HepG2 (cell line): ENCODE results near the gene SPAAR. TPM values are rescaled to one million over a fixed set of nuclear protein-coding genes. Genes with fewer than 3 reads are reported as not detected.

Experiments
- ATAC-seq: fragments of 200-7000 bp; cut with Tn5 transposase; 3 replicates; pipeline ENCODE4 v1.9.1; 2020; ENCODE audit warnings: mild to moderate bottlenecking, moderate library complexity
- BruUV-seq: library from RNA; stranded (reverse); fragments of 400-500 nt; replicated peaks from 2 replicates; lab custom pipeline; 2021; lab: Mats Ljungman, UMichigan
- CTCF ChIA-PET: fragments of 300-600 bp; formaldehyde crosslinking; extraction: SDS; loops from one replicate; lab custom pipeline; 2021; ENCODE audit warnings: low total read pairs, inconsistent platforms, low intra/inter-chr PET ratio; lab: Yijun Ruan, JAX
- POLR2A ChIA-PET: fragments of 350-600 bp; sonication (Branson Sonifier 250); formaldehyde crosslinking; loops from one replicate; lab custom pipeline; 2020; ENCODE audit warnings: antibody characterized with exemption, inconsistent platforms; lab: Yijun Ruan, JAX
- DNase-seq: peaks from one replicate; pipeline ENCODE4 v3.0.0-alpha.2; 2015; ENCODE audit warnings: low spot score
- FAIRE-seq: peaks from 3 replicates; lab custom pipeline; 2011; peaks lifted over from hg19 to GRCh38; lab: Jason Lieb, UNC
- H2AFZ ChIP-seq: one replicate; pipeline ENCODE4 v1.6.1; 2011; ENCODE audit warnings: low read length, inconsistent platforms
- H3K27ac ChIP-seq: fragments of 300-600 bp; 3 replicates; pipeline ENCODE4 v1.8.0; 2011; ENCODE audit warnings: mixed run types, mild to moderate bottlenecking, mixed read lengths, low read length, inconsistent platforms; ENCODE audit not compliant: insufficient read depth; ENCODE audit errors: extremely low read length
- H3K27me3 ChIP-seq, 2 experiments: fragments of 200-600 bp in 1 of 2; 2 replicates in 1 of 2; 3 replicates in 1 of 2; pipeline versions ENCODE4 v1.6.0 to v1.8.0; 2011; ENCODE audit warnings: low read length in 2 of 2, mild to moderate bottlenecking in 2 of 2, moderate library complexity in 2 of 2, inconsistent platforms in 1 of 2; ENCODE audit not compliant: insufficient read depth in 2 of 2, control insufficient read depth in 1 of 2
- H3K36me3 ChIP-seq, 2 experiments: fragments of 200-600 bp in 1 of 2; replicated peaks in 1 of 2; 2 replicates in 1 of 2; 3 replicates in 1 of 2; pipeline versions ENCODE4 v1.5.1 to v1.8.0; 2011; ENCODE audit warnings: low read length in 2 of 2, inconsistent platforms in 1 of 2; ENCODE audit not compliant: insufficient read depth in 2 of 2, control insufficient read depth in 1 of 2
- H3K4me1 ChIP-seq: 2 replicates; pipeline ENCODE4 v1.5.1; 2012; ENCODE audit warnings: low read length, inconsistent platforms; ENCODE audit not compliant: insufficient read depth
- H3K4me2 ChIP-seq: 2 replicates; pipeline ENCODE4 v1.6.0; 2011; ENCODE audit warnings: low read depth, low read length, inconsistent platforms
- H3K4me3 ChIP-seq, 3 experiments: fragments of 200-600 bp in 1 of 3; sonication (generic), shearing (Covaris generic) in 1 of 3; replicated peaks in 1 of 3; 2 replicates each; pipeline ENCODE4 v1.5.1; 2011 to 2016; ENCODE audit warnings: low read length in 3 of 3, inconsistent platforms in 2 of 3, low read depth in 2 of 3, mild to moderate bottlenecking in 2 of 3, control low read depth in 1 of 3, mixed read lengths in 1 of 3; ENCODE audit not compliant: insufficient read depth in 1 of 3
- H3K79me2 ChIP-seq: one replicate; pipeline ENCODE4 v1.6.1; 2011; ENCODE audit warnings: low read length, inconsistent platforms; ENCODE audit not compliant: insufficient read depth
- H3K9ac ChIP-seq: 2 replicates; pipeline ENCODE4 v1.6.0; 2011; ENCODE audit warnings: mild to moderate bottlenecking, low read depth, low read length, inconsistent platforms; ENCODE audit not compliant: insufficient read depth
- H3K9me3 ChIP-seq: 2 replicates; pipeline ENCODE4 v1.5.1; 2012; ENCODE audit warnings: mild to moderate bottlenecking, low read length
- H4K20me1 ChIP-seq: 2 replicates; pipeline ENCODE4 v1.6.0; 2011; ENCODE audit warnings: inconsistent platforms, mild to moderate bottlenecking, low read length, moderate library complexity; ENCODE audit not compliant: insufficient read depth
- CEBPB ChIP-seq: IDR thresholded peaks from 2 replicates; pipeline ENCODE4 v1.6.1; 2011; ENCODE audit warnings: low read depth, low read length, improper control_type of control experiment, borderline replicate concordance
- ELF4 ChIP-seq: sonication (generic); formaldehyde crosslinking; IDR thresholded peaks from 2 replicates; pipeline ENCODE4 v1.5.0; 2020; ENCODE audit warnings: missing genetic modification reagents, mild to moderate bottlenecking, moderate library complexity, borderline replicate concordance
- TOE1 ChIP-seq: sonication (generic); formaldehyde crosslinking; IDR thresholded peaks from 2 replicates; pipeline ENCODE4 v1.4.0; 2020; ENCODE audit warnings: mild to moderate bottlenecking, missing genetic modification reagents
- ZEB1 ChIP-seq: IDR thresholded peaks from 2 replicates; pipeline ENCODE4 v1.6.1; 2012; ENCODE audit warnings: mild to moderate bottlenecking, low read depth, inconsistent platforms; ENCODE audit not compliant: insufficient replicate concordance
- ZNF776 ChIP-seq: sonication (generic); formaldehyde crosslinking; IDR thresholded peaks from 2 replicates; pipeline ENCODE4 v1.4.0; 2020; ENCODE audit warnings: mild to moderate bottlenecking, missing genetic modification reagents
- WGBS: methylation state at CpG from one replicate; pipeline ENCODE4 v1.1.6; 2017; ENCODE audit warnings: low lambda C conversion rate; 5-methylcytosine and 5-hydroxymethylcytosine counted together
- in situ Hi-C: cut with HindIII; loops from 2 replicates; pipeline ENCODE4 v1.10.0; 2017; ENCODE audit warnings: low pct_unique_long_range_greater_than_20kb; ENCODE audit not compliant: extremely low pct_ligation_motif_present
- intact Hi-C: fragments of 100-400 bp; cut with micrococcal nuclease; formaldehyde crosslinking; loops from one replicate; pipeline ENCODE4 v1.10.0; 2022; ENCODE audit not compliant: unreplicated experiment
- polyA plus RNA-seq, 8 experiments: library from polyadenylated mRNA; depleted of rRNA in 3 of 8; stranded (reverse) in 7 of 8; unstranded in 1 of 8; fragments of >200 nt; fragmentation: Illumina TruSeq in 4 of 8; extraction: Trizol in 4 of 8; gene quantifications; 2 replicates each; pipeline versions ENCODE4 v1.2.1 to v1.2.3, GENCODE V29; 2011 to 2016; ENCODE audit warnings: low read depth in 4 of 8, missing spikeins in 1 of 8, mixed read lengths in 1 of 8; ENCODE audit not compliant: insufficient read depth in 1 of 8
- total RNA-seq, 5 experiments: library from RNA; depleted of rRNA; stranded (reverse); fragments of >200 nt; fragmentation: Illumina TruSeq; extraction: Trizol; gene quantifications; 2 replicates each; pipeline ENCODE4 v1.2.3, GENCODE V29; 2016; ENCODE audit warnings: low read depth in 1 of 5

SPAAR gene
- total and polyA plus RNA-seq, 2 of the 13 experiments (the other 11 are each of a cell fraction or from before 2014, with no cell fraction given): 0.07 TPM; not detected in 1

GRCh38 chr9:35930521-35930920 is 21.2 kb downstream of the SPAAR start:
- Histone ChIP-seq H2AFZ (no peak overlapping the region), H3K9ac (no peak overlapping the region), H3K9me3 (no peaks in the 10 kb centered on the region), H3K4me3 (no peak overlapping the region), H3K27ac (no peak overlapping the region), H3K36me3 (no peaks in the 10 kb centered on the region), H3K27me3 (no peaks in the 10 kb centered on the region), H3K4me2 (no peak overlapping the region), H3K79me2 (no peaks in the 10 kb centered on the region), H3K4me1 (peaks cover 7% of the 10 kb centered on the region), H4K20me1 (no peaks in the 10 kb centered on the region)
- ATAC-seq (no peak), FAIRE-seq (no peak), DNase-seq (no peak)
- intact Hi-C loops (no loop called here), in situ Hi-C loops (no loop called here)
- TF ChIP-seq CEBPB (peak; percentile 29; the same call in 1 of the 2 replicates), TOE1 (CRISPR knock-in tag) (no peak)
- ChIA-PET CTCF (no interaction called here), POLR2A (no interaction called here)
- BruUV-seq: no TSS peak

GRCh38 chr9:35930989-35931388 is 21.7 kb downstream of the SPAAR start:
- DNase-seq (no peak), FAIRE-seq (no peak), ATAC-seq (no peak)
- no peaks in the 10 kb centered on the region for H3K27me3 ChIP-seq
- TF ChIP-seq ZNF776 (CRISPR knock-in tag): no peak
- no peak for TF ChIP-seq ZEB1
- no peak for TF ChIP-seq ELF4 (CRISPR knock-in tag)
- WGBS: 67% methylated on average over 3 of the region's 3 CpGs
- H3K9ac ChIP-seq: no peak overlapping the region
- no peak overlapping the region for H2AFZ ChIP-seq
- in situ Hi-C loops: no loop called here
- H4K20me1 ChIP-seq: no peaks in the 10 kb centered on the region
- H3K9me3 ChIP-seq: no peaks in the 10 kb centered on the region
- H3K27ac ChIP-seq: no peak overlapping the region
- H3K4me1 ChIP-seq: peaks cover 7% of the 10 kb centered on the region
- CTCF ChIA-PET: no interaction called here
- no peak overlapping the region for H3K4me3 ChIP-seq
- no peak overlapping the region for H3K4me2 ChIP-seq
- POLR2A ChIA-PET: no interaction called here
- H3K36me3 ChIP-seq: no peaks in the 10 kb centered on the region
- intact Hi-C loops: no loop called here
- no peaks in the 10 kb centered on the region for H3K79me2 ChIP-seq
- no TSS peak for BruUV-seq
